Suppressor macrophage (primary cell): ENCODE results near the gene SEPTIN12.

Experiments
- DNase-seq, 4 experiments: peaks; one replicate each; pipeline ENCODE4 v3.0.0-alpha.2; 2020 to 2022

The SEPTIN12 gene

DNA sequence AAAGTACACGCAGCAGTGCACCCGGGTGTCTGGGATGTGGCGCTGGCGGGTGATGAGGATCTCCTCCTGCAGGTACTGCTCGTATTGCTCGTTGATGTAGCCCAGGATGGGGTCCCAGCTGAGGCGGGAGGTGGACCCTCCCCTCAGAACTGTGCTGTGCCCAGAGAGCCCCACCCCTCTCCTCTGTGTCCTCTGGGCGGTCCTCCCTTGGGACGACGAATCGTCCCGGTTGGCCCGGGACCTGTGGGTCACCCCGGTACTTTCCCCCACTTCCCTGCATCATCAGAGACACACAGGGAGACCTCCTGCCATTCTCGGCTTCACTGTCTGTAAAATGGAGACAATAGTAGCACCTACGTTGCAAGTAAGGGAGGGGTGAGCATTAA lies 4.2 kb downstream of the SEPTIN12 start:
- no peak for DNase-seq

GRCh38 chr16:4783251-4783950 lies 4.7 kb downstream of the SEPTIN12 start:
- DNase-seq, result no peak

DNA sequence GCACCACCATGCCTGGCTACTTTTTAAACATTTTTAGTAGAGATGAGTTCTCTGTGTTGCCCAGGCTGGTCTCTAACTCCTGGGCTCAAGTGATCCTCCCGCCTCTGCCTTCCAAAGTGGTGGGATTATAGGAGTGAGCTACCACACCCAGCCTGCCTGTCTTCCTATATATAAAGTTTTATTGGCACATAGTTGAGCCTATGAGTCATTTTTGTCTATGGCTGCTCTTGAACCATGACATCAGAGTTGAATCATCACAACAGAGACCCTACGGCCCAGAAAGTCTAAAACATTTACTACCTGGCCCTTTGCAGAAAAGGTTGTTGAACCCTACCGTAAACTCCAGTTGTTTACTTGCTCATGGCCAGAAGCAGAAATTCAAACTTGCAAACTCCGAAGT lies 7.9 kb downstream of the SEPTIN12 start:
- peak in 1 of 4 experiments; percentile 4 for DNase-seq

DNA sequence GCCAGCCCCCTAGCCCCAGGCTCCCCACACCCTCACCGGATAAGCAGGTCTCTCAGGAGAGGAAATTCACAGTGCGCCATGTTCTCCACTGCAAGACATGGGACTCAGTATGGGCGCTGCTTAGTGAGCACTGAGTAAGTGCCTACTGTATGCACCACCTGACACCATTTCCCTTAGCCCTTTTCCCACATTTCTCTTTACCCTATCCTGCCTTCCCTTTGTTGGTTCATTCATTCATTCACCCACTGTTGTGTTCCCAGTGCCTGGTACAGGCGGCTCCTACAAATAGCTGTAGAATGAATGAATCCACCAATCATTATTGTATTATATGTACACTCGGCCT lies 10.1 kb downstream of the SEPTIN12 start:
- no peak for DNase-seq

- DNase-seq, result no peak
Measured at GRCh38 chr16:4777339-4778049, 10.7 kb downstream of the SEPTIN12 start.

DNA sequence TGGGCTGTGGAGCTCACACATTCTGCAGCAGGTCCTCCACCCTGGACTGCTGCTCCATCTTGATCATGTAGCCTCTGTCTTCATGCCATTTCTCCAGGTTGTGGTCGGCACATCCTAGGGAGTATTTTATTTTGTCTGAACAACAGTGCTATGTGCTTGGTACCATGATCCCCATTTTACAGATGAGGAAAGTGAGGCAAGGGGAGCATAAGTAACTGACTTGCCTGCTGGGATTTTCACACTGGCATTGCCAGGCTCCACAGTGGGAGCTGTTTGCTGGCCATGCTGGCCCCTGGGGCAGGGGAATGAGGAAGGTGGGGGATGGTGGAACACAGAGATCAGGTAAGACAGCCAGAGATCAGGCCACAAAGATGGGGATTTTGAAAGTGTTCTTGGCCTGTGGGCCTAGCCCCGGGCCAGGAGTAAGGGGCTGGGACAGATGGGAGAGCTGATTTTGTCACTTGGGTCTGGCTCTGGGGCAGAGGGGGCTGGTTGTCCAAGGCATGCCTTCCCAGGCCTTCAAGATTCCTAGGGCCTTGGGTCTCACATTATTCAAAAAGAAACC lies 11.9 kb downstream of the SEPTIN12 start:
- DNase-seq, result no peak

DNA sequence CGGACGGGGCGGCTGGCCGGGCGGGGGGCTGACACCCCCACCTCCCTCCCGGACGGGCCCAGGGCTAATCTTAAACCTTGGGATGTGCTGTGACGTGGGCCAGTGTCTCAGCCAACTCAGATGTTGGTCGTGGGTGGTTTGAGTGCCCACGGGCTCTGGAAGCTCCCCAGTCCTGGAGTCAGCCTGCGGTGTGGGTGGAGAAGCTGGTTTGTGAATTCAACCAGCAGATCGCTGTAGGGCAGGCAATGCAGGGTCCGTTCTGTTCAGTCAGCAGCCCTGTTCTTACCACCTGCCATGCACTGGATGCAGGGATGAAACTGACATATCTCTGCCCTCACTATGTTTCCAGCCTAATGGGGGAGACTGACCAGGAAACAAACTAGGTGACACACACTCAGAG lies 13.1 kb downstream of the SEPTIN12 start:
- no peak for DNase-seq

- no peak for DNase-seq
Measured at GRCh38 chr16:4772351-4772750, 15.8 kb downstream of the SEPTIN12 start.

DNA sequence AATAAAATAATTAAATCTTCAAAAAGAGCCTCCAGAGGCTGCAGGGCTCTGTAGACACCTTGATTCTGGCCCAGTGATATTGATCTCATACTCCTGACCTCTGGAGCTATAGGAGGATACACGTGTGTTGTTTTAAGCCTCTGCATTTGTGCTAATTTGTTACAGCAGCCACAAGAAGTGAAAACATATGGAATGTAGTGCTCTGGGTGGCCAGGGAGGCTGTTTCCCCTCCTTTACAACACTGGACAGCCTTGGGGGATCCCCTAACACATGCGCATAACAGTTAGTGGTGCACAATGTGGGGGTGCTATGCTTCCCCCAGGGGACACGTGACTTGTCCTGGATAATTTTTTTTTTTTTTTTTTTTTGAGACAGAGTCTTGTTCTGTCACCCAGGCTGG lies 16.5 kb downstream of the SEPTIN12 start:
- DNase-seq, result no peak

DNA sequence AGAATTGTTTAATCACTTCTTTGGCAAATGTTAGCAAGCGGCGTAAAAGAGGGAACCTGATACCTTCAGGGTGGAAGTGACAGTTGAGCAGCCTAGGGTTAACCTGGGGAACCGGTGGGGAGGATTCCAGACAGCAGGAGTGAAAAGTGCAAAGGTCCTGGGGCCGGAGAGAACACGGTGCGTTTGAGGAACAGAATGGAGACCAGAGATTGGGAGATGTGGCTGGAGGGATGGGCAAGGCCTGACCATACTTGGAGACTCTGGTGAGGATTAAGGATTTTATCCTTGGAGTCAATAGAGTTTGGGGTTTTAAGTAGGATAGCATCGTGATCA lies 18.9 kb downstream of the SEPTIN12 start:
- DNase-seq, result no peak

GRCh38 chr16:4768549-4769305 lies 19.4 kb downstream of the SEPTIN12 start:
- peak; percentile 97 to 99 (median 98) for DNase-seq

DNA sequence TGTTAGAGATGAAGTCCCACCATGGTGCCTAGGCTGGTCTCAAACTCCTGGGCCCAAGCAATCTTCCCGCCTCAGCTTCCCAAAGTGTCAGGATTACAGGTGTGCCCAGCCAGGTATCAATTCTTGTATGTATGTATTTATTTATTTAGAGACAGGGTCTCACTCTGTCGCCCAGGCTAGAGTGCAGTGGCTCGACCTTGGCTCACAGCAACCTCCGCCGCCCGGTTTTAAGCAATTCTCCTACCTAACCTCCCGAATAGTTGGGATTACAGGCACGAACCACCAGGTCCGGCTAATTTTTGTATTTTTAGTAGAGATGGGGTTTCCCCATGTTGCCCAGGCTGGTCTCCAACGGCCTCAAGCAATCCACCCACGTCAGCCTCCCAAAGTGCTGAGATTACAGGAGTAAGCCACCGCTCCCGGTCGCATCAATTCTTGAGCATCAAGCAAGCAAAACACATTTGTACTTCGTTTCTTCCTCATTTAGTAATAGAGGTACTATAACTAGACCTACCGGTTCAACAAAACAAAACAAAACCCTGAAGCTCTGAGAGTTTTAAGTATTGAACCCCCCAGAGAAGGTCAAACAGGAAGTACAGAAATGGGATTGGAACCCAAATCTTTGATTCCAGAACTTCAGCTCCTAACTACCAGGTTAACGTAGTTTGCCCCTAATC lies 20.1 kb downstream of the SEPTIN12 start:
- DNase-seq, result peak; percentile 53 to 75 (median 64)

GRCh38 chr16:4766875-4767628 lies 21.1 kb downstream of the SEPTIN12 start, which contains the start of gene ZNF500:
Gene ZNF500, minus strand, starts transcription at chr16:4767162. Its CDS starts 1,184 bp downstream, at chr16:4765978.
- peak; percentile 97 to 99 (median 98) for DNase-seq

DNA sequence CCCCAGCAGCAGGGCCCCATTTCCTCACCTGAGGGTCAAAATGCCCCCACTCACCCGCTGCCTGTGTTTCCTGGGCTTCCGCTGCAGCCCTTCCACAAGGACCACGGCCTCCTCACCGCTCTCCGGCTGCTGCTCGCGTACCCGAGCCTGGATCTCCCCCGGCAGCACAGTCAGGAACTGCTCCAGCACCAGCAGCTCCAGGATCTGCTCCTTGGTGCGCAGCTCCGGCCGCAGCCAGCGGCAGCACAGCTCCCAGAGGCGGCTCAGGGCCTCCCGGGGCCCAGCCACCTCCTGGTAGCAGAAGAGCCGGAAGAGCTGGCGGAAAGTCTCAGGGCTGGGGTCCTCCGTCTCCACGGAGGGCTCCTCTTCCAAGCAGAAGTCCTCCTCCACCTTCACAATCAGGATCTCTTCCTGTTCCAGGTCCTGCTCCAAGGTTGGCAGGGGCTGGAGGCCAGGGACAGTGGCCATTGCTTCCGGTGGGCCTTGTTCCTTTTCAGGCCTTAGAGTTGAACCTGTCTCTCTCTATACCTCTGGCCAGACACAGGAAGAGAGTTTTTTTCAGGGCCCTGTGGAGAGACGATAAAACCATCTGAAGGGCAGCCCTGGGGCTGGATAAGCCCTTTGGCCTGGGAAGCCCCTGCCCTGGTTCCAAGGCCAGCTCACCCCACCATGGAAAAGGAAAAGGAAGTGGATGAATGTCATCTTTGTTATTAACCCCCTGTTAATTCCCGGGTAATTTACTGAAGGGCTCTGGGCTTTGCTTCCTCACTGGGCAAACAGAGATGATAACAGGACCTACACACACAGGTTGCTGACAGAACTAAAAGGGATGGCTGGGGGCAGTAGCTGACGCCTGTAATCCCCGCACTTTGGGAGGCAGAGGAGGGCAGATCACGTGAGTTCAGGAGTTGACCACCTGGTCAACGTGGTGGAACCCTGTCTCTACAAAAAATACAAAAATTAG lies 22.4 kb downstream of the SEPTIN12 start:
- DNase-seq, result no peak

GRCh38 chr16:4763791-4764190 lies 24.4 kb downstream of the SEPTIN12 start:
- no peak for DNase-seq

DNA sequence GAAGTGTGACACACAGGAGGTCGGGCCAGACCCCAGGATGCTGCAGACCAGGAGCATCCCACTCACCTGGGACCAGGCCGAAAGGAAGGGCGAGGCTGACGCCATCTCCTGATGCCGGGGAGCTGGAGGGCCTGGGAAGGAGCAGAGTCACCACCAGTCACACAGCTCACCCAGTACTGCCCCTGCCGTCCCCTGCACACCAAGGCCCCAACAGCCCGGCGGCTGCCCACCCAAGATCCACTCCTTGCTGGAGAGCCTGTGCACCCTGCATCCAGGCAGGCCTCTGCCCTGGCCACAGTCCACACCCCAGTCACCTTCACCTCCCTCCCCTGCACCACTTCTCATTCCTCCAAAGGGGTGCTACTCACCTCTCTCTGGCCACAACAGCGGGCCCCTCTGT lies 25.9 kb downstream of the SEPTIN12 start:
- no peak for DNase-seq

- no peak for DNase-seq
Measured at GRCh38 chr16:4760221-4760910, 27.8 kb downstream of the SEPTIN12 start.

DNA sequence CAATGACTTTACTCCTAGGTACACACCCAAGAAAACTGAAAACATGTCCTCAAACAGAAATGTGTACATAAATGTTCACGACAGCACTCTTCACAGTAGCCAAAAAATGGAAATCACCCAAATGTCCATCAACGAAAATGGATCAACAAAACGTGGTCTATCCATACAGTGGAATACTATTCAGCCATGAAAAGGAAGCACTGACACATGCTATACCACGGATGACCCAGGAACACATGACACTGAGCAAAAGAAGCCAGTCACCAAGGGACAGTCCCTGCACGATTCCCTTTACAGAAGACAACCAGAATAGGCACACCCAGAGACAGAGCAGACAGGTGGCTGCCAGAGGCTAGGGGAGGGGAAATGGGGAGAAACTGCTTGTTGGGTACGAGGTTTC lies 32.5 kb downstream of the SEPTIN12 start:
- no peak for DNase-seq

- no peak for DNase-seq
Measured at GRCh38 chr16:4754865-4755264, 33.3 kb downstream of the SEPTIN12 start.

- no peak for DNase-seq
Measured at GRCh38 chr16:4753227-4753626, 34.9 kb downstream of the SEPTIN12 start.
